Naive thymus-derived CD4-positive, alpha-beta T cell (primary cell): ENCODE data around the gene CHRNA10. TPM values are rescaled to one million over a fixed set of nuclear protein-coding genes. Genes with fewer than 3 reads are reported as not detected.

Experiments
- ATAC-seq: fragments of 150-1000 bp; cut with Tn5 transposase; 2 replicates; pipeline ENCODE4 v1.10.0; 2021; ENCODE audit warnings: mild to moderate bottlenecking, moderate library complexity
- CTCF ChIA-PET: fragments of 350-600 bp; sonication (Branson Sonifier 250); formaldehyde crosslinking; loops from one replicate; lab custom pipeline; 2021; ENCODE audit warnings: antibody characterized with exemption; lab: Charles Lee
- POLR2A ChIA-PET: fragments of 350-600 bp; sonication (Branson Sonifier 250); formaldehyde crosslinking; loops from one replicate; lab custom pipeline; 2021; ENCODE audit warnings: antibody characterized with exemption, inconsistent platforms; lab: Charles Lee
- DNase-seq, 9 donors: peaks; one replicate each; pipeline versions ENCODE4 v3.0.0 to v3.0.0-alpha.2; 2020 to 2022; ENCODE audit warnings: mixed read lengths in 1 of 9
- H3K27ac ChIP-seq: one replicate; pipeline ENCODE4 v1.7.0; 2013; ENCODE audit warnings: mild to moderate bottlenecking, low read depth, low read length, moderate library complexity
- H3K27me3 ChIP-seq, 2 donors: one replicate each; pipeline ENCODE4 v1.7.0; 2013; ENCODE audit warnings: low read length in 2 of 2, mild to moderate bottlenecking in 2 of 2, moderate library complexity in 2 of 2; ENCODE audit not compliant: control insufficient read depth in 2 of 2, insufficient read depth in 2 of 2
- H3K36me3 ChIP-seq, 3 experiments: 1 replicate in 2 of 3; 2 replicates in 1 of 3; pipeline ENCODE4 v1.7.0; 2013; ENCODE audit warnings: low read length in 3 of 3, mild to moderate bottlenecking in 3 of 3, moderate library complexity in 1 of 3; ENCODE audit not compliant: insufficient read depth in 3 of 3, control insufficient read depth in 2 of 3
- H3K4me1 ChIP-seq, 2 donors: one replicate each; pipeline ENCODE4 v1.7.0; 2013; ENCODE audit warnings: low read length in 2 of 2, mild to moderate bottlenecking in 2 of 2, moderate library complexity in 1 of 2; ENCODE audit not compliant: control insufficient read depth in 2 of 2, insufficient read depth in 2 of 2
- H3K4me3 ChIP-seq: 2 replicates; pipeline ENCODE4 v1.7.0; 2013; ENCODE audit warnings: mild to moderate bottlenecking, low read length
- H3K9me3 ChIP-seq, 3 experiments: 1 replicate in 2 of 3; 2 replicates in 1 of 3; pipeline ENCODE4 v1.7.0; 2013; ENCODE audit warnings: low read length in 3 of 3; ENCODE audit not compliant: control insufficient read depth in 2 of 3
- H3K27ac Mint-ChIP-seq, 9 donors: one replicate each; pipeline ENCODE4 v1.8.0; 2020 to 2022; ENCODE audit warnings: mixed read lengths in 9 of 9, mild to moderate bottlenecking in 8 of 9, moderate library complexity in 5 of 9, inconsistent platforms in 2 of 9
- H3K27me3 Mint-ChIP-seq, 5 donors: one replicate each; pipeline ENCODE4 v1.8.0; 2021 to 2022; ENCODE audit warnings: mixed read lengths in 5 of 5, mild to moderate bottlenecking in 1 of 5
- H3K36me3 Mint-ChIP-seq, 5 donors: one replicate each; pipeline ENCODE4 v1.8.0; 2020 to 2022; ENCODE audit warnings: mixed read lengths in 5 of 5, mild to moderate bottlenecking in 3 of 5, inconsistent platforms in 1 of 5
- H3K4me1 Mint-ChIP-seq, 7 donors: one replicate each; pipeline ENCODE4 v1.8.0; 2020 to 2022; ENCODE audit warnings: mixed read lengths in 7 of 7, mild to moderate bottlenecking in 3 of 7, inconsistent platforms in 1 of 7
- H3K4me3 Mint-ChIP-seq, 10 donors: one replicate each; pipeline ENCODE4 v1.8.0; 2020 to 2022; ENCODE audit warnings: mild to moderate bottlenecking in 10 of 10, mixed read lengths in 10 of 10, moderate library complexity in 6 of 10, inconsistent platforms in 2 of 10
- H3K9me3 Mint-ChIP-seq, 11 donors: one replicate each; pipeline ENCODE4 v1.8.0; 2020 to 2022; ENCODE audit warnings: mixed read lengths in 11 of 11, mild to moderate bottlenecking in 4 of 11, inconsistent platforms in 1 of 11, moderate library complexity in 1 of 11
- intact Hi-C, 2 donors: fragments of 100-400 bp; cut with micrococcal nuclease; formaldehyde crosslinking; loops; one replicate each; pipeline ENCODE4 v1.15.1; 2023
- polyA plus RNA-seq, 2 donors: library from polyadenylated mRNA; unstranded; fragments of 300-500 nt; fragmentation: Illumina TruSeq; gene quantifications; one replicate each; pipeline ENCODE4 v1.2.3, GENCODE V29; 2021
- total RNA-seq, 6 experiments: library from RNA in 5 of 6; stranded (reverse) in 5 of 6; gene quantifications; 1 replicate in 5 of 6; 2 replicates in 1 of 6; pipeline ENCODE4 v1.2.3 and lab custom pipeline; 2021 to 2026

The CHRNA10 gene
- total and polyA plus RNA-seq, 7 experiments from 2014 or later = 0.24 to 5.8 (median 1.7) TPM; not detected in 1

- Histone ChIP-seq H3K4me3 (no peak overlapping the region), H3K36me3 (peaks cover under 1 to 76% (median 6%) of the 10 kb centered on the region in 3 experiments), H3K4me1 (no peaks in the 10 kb centered on the region), H3K9me3 (no peaks in the 10 kb centered on the region), H3K27me3 (no peaks in the 10 kb centered on the region), H3K27ac (no peak overlapping the region)
- H3K9me3 Mint-ChIP-seq = no peaks in the 10 kb centered on the region
- H3K36me3 Mint-ChIP-seq = peaks cover 9 to 57% (median 27%) of the 10 kb centered on the region in 5 donors
- DNase-seq (no peak), ATAC-seq (no peak)
- CTCF ChIA-PET = no interaction called here
- peaks cover 0 to 4% (median 0%) of the 10 kb centered on the region in 7 donors for H3K4me1 Mint-ChIP-seq
- POLR2A ChIA-PET = no interaction called here
- no peaks in the 10 kb centered on the region for H3K27me3 Mint-ChIP-seq
- no peak overlapping the region for H3K27ac Mint-ChIP-seq
- intact Hi-C loops = no loop called here
- H3K4me3 Mint-ChIP-seq = no peak overlapping the region
Measured at GRCh38 chr11:3667149-3668035, 3.8 kb downstream of the CHRNA10 start.

GRCh38 chr11:3666023-3666530 is 5.1 kb downstream of the CHRNA10 start:
- no peak for ATAC-seq
- Mint-ChIP-seq H3K4me1 (peaks cover 0 to 1% (median 0%) of the 10 kb centered on the region in 7 donors), H3K9me3 (no peaks in the 10 kb centered on the region), H3K27me3 (no peaks in the 10 kb centered on the region), H3K36me3 (peaks cover 7 to 51% (median 23%) of the 10 kb centered on the region in 5 donors), H3K4me3 (no peak overlapping the region), H3K27ac (peak overlapping the region in 2 of 9 donors; percentile 18 to 27)
- POLR2A ChIA-PET = no interaction called here
- H3K27me3 ChIP-seq = no peaks in the 10 kb centered on the region
- no peaks in the 10 kb centered on the region for H3K4me1 ChIP-seq
- no peaks in the 10 kb centered on the region for H3K9me3 ChIP-seq
- intact Hi-C loops = no loop called here
- DNase-seq = no peak
- CTCF ChIA-PET = no interaction called here
- no peak overlapping the region for H3K4me3 ChIP-seq
- H3K36me3 ChIP-seq = peaks cover 0 to 62% (median 6%) of the 10 kb centered on the region in 3 experiments
- no peak overlapping the region for H3K27ac ChIP-seq

GRCh38 chr11:3665336-3666022 is 5.7 kb downstream of the CHRNA10 start:
- peaks cover 7 to 47% (median 20%) of the 10 kb centered on the region in 5 donors for H3K36me3 Mint-ChIP-seq
- no peak overlapping the region for H3K4me3 ChIP-seq
- ChIA-PET CTCF (no interaction called here), POLR2A (no interaction called here)
- intact Hi-C loops = no loop called here
- no peaks in the 10 kb centered on the region for H3K27me3 Mint-ChIP-seq
- no peaks in the 10 kb centered on the region for H3K27me3 ChIP-seq
- no peak overlapping the region for H3K4me3 Mint-ChIP-seq
- H3K4me1 ChIP-seq = no peaks in the 10 kb centered on the region
- DNase-seq (no peak), ATAC-seq (no peak)
- H3K9me3 ChIP-seq = no peaks in the 10 kb centered on the region
- peak overlapping the region in 2 of 9 donors; percentile 18 to 67 for H3K27ac Mint-ChIP-seq
- H3K4me1 Mint-ChIP-seq = peaks cover 0 to 3% (median 0%) of the 10 kb centered on the region in 7 donors
- no peak overlapping the region for H3K27ac ChIP-seq
- peaks cover 0 to 58% (median 6%) of the 10 kb centered on the region in 3 experiments for H3K36me3 ChIP-seq
- H3K9me3 Mint-ChIP-seq = no peaks in the 10 kb centered on the region

GRCh38 chr11:3664032-3664630 is 7.1 kb downstream of the CHRNA10 start:
- H3K4me1 Mint-ChIP-seq = peaks cover 0 to 3% (median 0%) of the 10 kb centered on the region in 7 donors
- H3K4me3 Mint-ChIP-seq = no peak overlapping the region
- Histone ChIP-seq H3K4me3 (no peak overlapping the region), H3K27ac (no peak overlapping the region), H3K36me3 (peaks cover 0 to 44% (median 6%) of the 10 kb centered on the region in 3 experiments), H3K9me3 (no peaks in the 10 kb centered on the region), H3K27me3 (no peaks in the 10 kb centered on the region), H3K4me1 (no peaks in the 10 kb centered on the region)
- CTCF ChIA-PET = no interaction called here
- DNase-seq (no peak), ATAC-seq (no peak)
- no peaks in the 10 kb centered on the region for H3K27me3 Mint-ChIP-seq
- peaks cover 6 to 35% (median 13%) of the 10 kb centered on the region in 5 donors for H3K36me3 Mint-ChIP-seq
- POLR2A ChIA-PET = no interaction called here
- H3K9me3 Mint-ChIP-seq = no peaks in the 10 kb centered on the region
- no peak overlapping the region for H3K27ac Mint-ChIP-seq
- intact Hi-C loops = no loop called here

- intact Hi-C loops = no loop called here
- H3K4me3 Mint-ChIP-seq = no peak overlapping the region
- Histone ChIP-seq H3K4me3 (no peak overlapping the region), H3K27ac (no peak overlapping the region), H3K27me3 (no peaks in the 10 kb centered on the region), H3K36me3 (peaks cover 0 to 36% (median 6%) of the 10 kb centered on the region in 3 experiments), H3K9me3 (no peaks in the 10 kb centered on the region), H3K4me1 (no peaks in the 10 kb centered on the region)
- ChIA-PET CTCF (no interaction called here), POLR2A (no interaction called here)
- H3K27me3 Mint-ChIP-seq = peaks cover 0 to 9% (median 6%) of the 10 kb centered on the region in 5 donors
- DNase-seq (no peak), ATAC-seq (no peak)
- H3K9me3 Mint-ChIP-seq = no peaks in the 10 kb centered on the region
- peak overlapping the region in 1 of 9 donors; percentile 46 for H3K27ac Mint-ChIP-seq
- H3K4me1 Mint-ChIP-seq = peaks cover 0 to 2% (median 0%) of the 10 kb centered on the region in 7 donors
- H3K36me3 Mint-ChIP-seq = peaks cover 5 to 22% (median 13%) of the 10 kb centered on the region in 5 donors
Measured at GRCh38 chr11:3662856-3663255, 8.3 kb downstream of the CHRNA10 start.

- H3K9me3 Mint-ChIP-seq = no peaks in the 10 kb centered on the region
- no peak overlapping the region for H3K4me3 Mint-ChIP-seq
- DNase-seq (no peak), ATAC-seq (no peak)
- no peak overlapping the region for H3K4me3 ChIP-seq
- H3K27ac ChIP-seq = no peak overlapping the region
- no peak overlapping the region for H3K27ac Mint-ChIP-seq
- intact Hi-C loops = no loop called here
- no peaks in the 10 kb centered on the region for H3K9me3 ChIP-seq
- peaks cover 0 to 2% (median 0%) of the 10 kb centered on the region in 7 donors for H3K4me1 Mint-ChIP-seq
- H3K36me3 Mint-ChIP-seq = peaks cover 5 to 11% (median 6%) of the 10 kb centered on the region in 5 donors
- no peaks in the 10 kb centered on the region for H3K27me3 ChIP-seq
- no peaks in the 10 kb centered on the region for H3K4me1 ChIP-seq
- ChIA-PET CTCF (no interaction called here), POLR2A (no interaction called here)
- H3K36me3 ChIP-seq = peaks cover 0 to 20% (median 0%) of the 10 kb centered on the region in 3 experiments
- peaks cover 0 to 14% (median 9%) of the 10 kb centered on the region in 5 donors for H3K27me3 Mint-ChIP-seq
Measured at GRCh38 chr11:3660960-3661359, 10.2 kb downstream of the CHRNA10 start.
